Thyroid gland (tissue), 4 donors: Measurements from ENCODE around the gene NFE2L3.

Source experiments
- CTCF ChIP-seq, 6 experiments: fragments of 200-600 bp in 3 of 6; fragments of 450-650 bp in 3 of 6; sonication (generic) in 3 of 6; IDR thresholded peaks; one replicate each; pipeline ENCODE4 v1.5.1; 2016 to 2019; ENCODE audit warnings: antibody characterized with exemption in 6 of 6, mild to moderate bottlenecking in 2 of 6, inconsistent platforms in 1 of 6, moderate library complexity in 1 of 6
- POLR2A ChIP-seq, 2 donors: fragments of 450-650 bp; IDR thresholded peaks; one replicate each; pipeline ENCODE4 v1.6.1; 2017; ENCODE audit warnings: antibody characterized with exemption in 2 of 2, mild to moderate bottlenecking in 2 of 2, moderate library complexity in 1 of 2

GRCh38 chr7:26103596-26103995 lies 48.4 kb upstream of the NFE2L3 start:
- TF ChIP-seq POLR2A (IDR thresholded peaks at IDR 0.05) (no peak), CTCF (IDR thresholded peaks at IDR 0.05) (no peak)
